Astrocyte (in vitro differentiated cells and primary cell): ENCODE measurements around the gene SH2D6. TPM values are rescaled to one million over a fixed set of nuclear protein-coding genes. Genes with fewer than 3 reads are reported as not detected.

Experiments used
- DNase-seq: peaks from one replicate; pipeline ENCODE4 v3.0.0-alpha.2; 2010; ENCODE audit warnings: low read depth
- FAIRE-seq: peaks from 2 replicates; lab custom pipeline; 2011; peaks lifted over from hg19 to GRCh38; lab: Jason Lieb, UNC
- H2AFZ ChIP-seq: 2 replicates; pipeline ENCODE4 v1.6.0; 2012; ENCODE audit warnings: low read depth, low read length, inconsistent platforms
- H3K27ac ChIP-seq: 2 replicates; pipeline ENCODE4 v1.5.1; 2011; ENCODE audit warnings: low read depth, low read length, inconsistent platforms
- H3K27me3 ChIP-seq: 2 replicates; pipeline ENCODE4 v1.6.0; 2011; ENCODE audit warnings: low read length, inconsistent platforms; ENCODE audit not compliant: insufficient read depth
- H3K36me3 ChIP-seq: 2 replicates; pipeline ENCODE4 v1.5.1; 2011; ENCODE audit warnings: low read length, inconsistent platforms; ENCODE audit not compliant: insufficient read depth
- H3K4me1 ChIP-seq: 2 replicates; pipeline ENCODE4 v1.5.1; 2011; ENCODE audit warnings: low read length, inconsistent platforms; ENCODE audit not compliant: insufficient read depth
- H3K4me2 ChIP-seq: 2 replicates; pipeline ENCODE4 v1.6.0; 2012; ENCODE audit warnings: low read length, inconsistent platforms
- H3K4me3 ChIP-seq: 2 replicates; pipeline ENCODE4 v1.5.1; 2011; ENCODE audit warnings: low read depth, mild to moderate bottlenecking, low read length, inconsistent platforms; ENCODE audit not compliant: insufficient read depth
- H3K79me2 ChIP-seq: 2 replicates; pipeline ENCODE4 v1.6.0; 2012; ENCODE audit warnings: mild to moderate bottlenecking, low read length, inconsistent platforms; ENCODE audit not compliant: insufficient read depth
- H3K9ac ChIP-seq: 2 replicates; pipeline ENCODE4 v1.6.0; 2012; ENCODE audit warnings: mild to moderate bottlenecking, low read length, inconsistent platforms
- H3K9me3 ChIP-seq: 2 replicates; pipeline ENCODE4 v1.5.1; 2012; ENCODE audit warnings: low read depth, mild to moderate bottlenecking, low read length, inconsistent platforms; ENCODE audit not compliant: insufficient read depth
- H4K20me1 ChIP-seq: 2 replicates; pipeline ENCODE4 v1.6.0; 2012; ENCODE audit warnings: low read length, inconsistent platforms; ENCODE audit not compliant: insufficient read depth
- H3K27ac Mint-ChIP-seq: one replicate; pipeline ENCODE4 v1.8.0; 2021; ENCODE audit warnings: mild to moderate bottlenecking, mixed read lengths; ENCODE audit not compliant: unreplicated experiment
- H3K27me3 Mint-ChIP-seq: one replicate; pipeline ENCODE4 v1.8.0; 2021; ENCODE audit warnings: low read depth, mixed read lengths; ENCODE audit not compliant: unreplicated experiment
- H3K36me3 Mint-ChIP-seq: one replicate; pipeline ENCODE4 v1.8.0; 2021; ENCODE audit warnings: low read depth, mixed read lengths; ENCODE audit not compliant: unreplicated experiment
- H3K4me1 Mint-ChIP-seq: one replicate; pipeline ENCODE4 v1.8.0; 2021; ENCODE audit warnings: low read depth, mixed read lengths; ENCODE audit not compliant: unreplicated experiment
- H3K4me3 Mint-ChIP-seq: one replicate; pipeline ENCODE4 v1.8.0; 2021; ENCODE audit warnings: mild to moderate bottlenecking, moderate library complexity, mixed read lengths; ENCODE audit not compliant: unreplicated experiment
- H3K9me3 Mint-ChIP-seq: one replicate; pipeline ENCODE4 v1.8.0; 2021; ENCODE audit warnings: mild to moderate bottlenecking, mixed read lengths; ENCODE audit not compliant: unreplicated experiment
- CTCF ChIP-seq: IDR thresholded peaks from 2 replicates; pipeline ENCODE4 v1.5.1; 2011; ENCODE audit warnings: low read depth, mild to moderate bottlenecking, inconsistent platforms, low read length, moderate library complexity; ENCODE audit not compliant: insufficient read depth
- EZH2 ChIP-seq: IDR thresholded peaks from 2 replicates; pipeline ENCODE4 v1.6.1; 2012; ENCODE audit warnings: mild to moderate bottlenecking, low read length, inconsistent platforms; ENCODE audit not compliant: insufficient read depth
- total RNA-seq: library from RNA; stranded (reverse); gene quantifications from 2 replicates; pipeline ENCODE4 v1.2.1, GENCODE V29; 2021

SH2D6 gene
- total RNA-seq, 1 donor from 2014 or later: 0.64 TPM

- no peak for FAIRE-seq
- Histone ChIP-seq H4K20me1 (no peaks in the 10 kb centered on the region), H3K4me3 (no peak overlapping the region), H2AFZ (no peak overlapping the region), H3K9me3 (no peaks in the 10 kb centered on the region), H3K4me2 (no peak overlapping the region), H3K27ac (no peak overlapping the region), H3K9ac (no peak overlapping the region), H3K79me2 (no peaks in the 10 kb centered on the region), H3K4me1 (no peaks in the 10 kb centered on the region), H3K36me3 (no peaks in the 10 kb centered on the region), H3K27me3 (no peaks in the 10 kb centered on the region)
- Mint-ChIP-seq H3K27ac (peak overlapping the region; percentile 72), H3K27me3 (peaks cover 17% of the 10 kb centered on the region), H3K9me3 (peaks cover 2% of the 10 kb centered on the region), H3K4me3 (peak overlapping the region; percentile 40), H3K36me3 (no peaks in the 10 kb centered on the region), H3K4me1 (peaks cover 13% of the 10 kb centered on the region)
- TF ChIP-seq EZH2 (no peak), CTCF (no peak)
- no peak for DNase-seq
These were observed 28.0 kb downstream of the SH2D6 start for GRCh38 chr2:85446296-85447221.

- Mint-ChIP-seq H3K4me3 (no peak overlapping the region), H3K27ac (no peak overlapping the region), H3K4me1 (peaks cover 13% of the 10 kb centered on the region), H3K9me3 (peaks cover 2% of the 10 kb centered on the region), H3K36me3 (no peaks in the 10 kb centered on the region), H3K27me3 (peaks cover 17% of the 10 kb centered on the region)
- FAIRE-seq (no peak), DNase-seq (no peak)
- H3K9ac ChIP-seq: no peak overlapping the region
- H3K4me3 ChIP-seq: no peak overlapping the region
- no peaks in the 10 kb centered on the region for H3K27me3 ChIP-seq
- no peak for TF ChIP-seq CTCF
- TF ChIP-seq EZH2: no peak
- H3K79me2 ChIP-seq: no peaks in the 10 kb centered on the region
- no peaks in the 10 kb centered on the region for H3K9me3 ChIP-seq
- no peak overlapping the region for H3K27ac ChIP-seq
- H4K20me1 ChIP-seq: no peaks in the 10 kb centered on the region
- no peaks in the 10 kb centered on the region for H3K36me3 ChIP-seq
- no peaks in the 10 kb centered on the region for H3K4me1 ChIP-seq
- no peak overlapping the region for H2AFZ ChIP-seq
- H3K4me2 ChIP-seq: no peak overlapping the region
These were observed 28.7 kb downstream of the SH2D6 start for GRCh38 chr2:85447222-85447585.
